Activated CD8-positive, alpha-beta memory T cell treated with anti-CD3 and anti-CD28 coated beads, Interleukin-2, amount 50 U/mL, for 24 hours (primary cell): ENCODE measurements around the gene PCDHB6.
"Not testable (repeated sequence)": the region's sequence is repeated elsewhere in the genome, so short reads cannot be mapped to it uniquely, and the experiment has no call there.

ENCODE experiments used
- DNase-seq: peaks from one replicate; pipeline ENCODE4 v3.0.0-alpha.2; 2020; ENCODE audit errors: extremely low read depth

The PCDHB6 gene

GRCh38 chr5:141172381-141173204 lies 22.7 kb downstream of the PCDHB6 start, which contains the start of gene PCDHB7:
PCDHB7 (plus strand) TSS chr5:141172644; CDS start chr5:141172836, 192 bp downstream.
- DNase-seq: no peak

GRCh38 chr5:141174291-141175104 lies 24.6 kb downstream of the PCDHB6 start:
- not testable (repeated sequence) for DNase-seq

- no peak for DNase-seq
Measured at GRCh38 chr5:141175933-141176332, 26.1 kb downstream of the PCDHB6 start.

GRCh38 chr5:141177577-141178191 lies 27.8 kb downstream of the PCDHB6 start, which contains the start of gene PCDHB8:
PCDHB8 (plus strand) TSS chr5:141177790; CDS start chr5:141178035, 245 bp downstream.
- DNase-seq: not testable (repeated sequence)

- not testable (repeated sequence) for DNase-seq
Measured at GRCh38 chr5:141179371-141179770, 29.5 kb downstream of the PCDHB6 start.

- DNase-seq: not testable (repeated sequence)
Measured at GRCh38 chr5:141179876-141180275, 30.0 kb downstream of the PCDHB6 start.

GRCh38 chr5:141180313-141180712 lies 30.5 kb downstream of the PCDHB6 start:
- DNase-seq: no peak

GRCh38 chr5:141182248-141182647 lies 32.4 kb downstream of the PCDHB6 start, which contains the start of gene PCDHB16:
PCDHB16 (plus strand) TSS chr5:141182387; CDS start chr5:141182560, 173 bp downstream.
- DNase-seq: no peak

GRCh38 chr5:141184117-141184855 lies 34.4 kb downstream of the PCDHB6 start:
- not testable (repeated sequence) for DNase-seq

- DNase-seq: no peak
Measured at GRCh38 chr5:141186897-141187512, 37.1 kb downstream of the PCDHB6 start, which contains the start of gene PCDHB9. PCDHB9 (plus strand) TSS chr5:141187161; CDS start chr5:141187319, 158 bp downstream.

- not testable (repeated sequence) for DNase-seq
Measured at GRCh38 chr5:141188682-141189081, 38.8 kb downstream of the PCDHB6 start.

- DNase-seq: not testable (repeated sequence)
Measured at GRCh38 chr5:141189131-141189530, 39.3 kb downstream of the PCDHB6 start.

- DNase-seq: no peak
Measured at GRCh38 chr5:141192110-141192725, 42.4 kb downstream of the PCDHB6 start, which contains the start of gene PCDHB10. PCDHB10 (plus strand) TSS chr5:141192353; CDS start chr5:141192553, 200 bp downstream.

- not testable (repeated sequence) for DNase-seq
Measured at GRCh38 chr5:141194332-141194731, 44.5 kb downstream of the PCDHB6 start.

- DNase-seq: no peak
Measured at GRCh38 chr5:141196363-141196762, 46.5 kb downstream of the PCDHB6 start.

GRCh38 chr5:141199359-141200235 lies 49.7 kb downstream of the PCDHB6 start, which contains the start of gene PCDHB11:
PCDHB11 (plus strand) TSS chr5:141199627; CDS start chr5:141199775, 148 bp downstream.
- no peak for DNase-seq

GRCh38 chr5:141201126-141201525 lies 51.3 kb downstream of the PCDHB6 start:
- not testable (repeated sequence) for DNase-seq

- not testable (repeated sequence) for DNase-seq
Measured at GRCh38 chr5:141201646-141202045, 51.8 kb downstream of the PCDHB6 start.
